ENCODE results near the gene FLNA. TPM values are rescaled to one million over a fixed set of nuclear protein-coding genes. Genes with fewer than 3 reads are reported as not detected.
A peak's percentile ranks its signal among the peaks of the same experiment; 100 is the strongest.
"Not testable (repeated sequence)": the region's sequence is repeated elsewhere in the genome, so short reads cannot be mapped to it uniquely, and the experiment has no call there.

The FLNA gene
- polyA plus RNA-seq, 1 donor from 2014 or later, result 84.9 TPM

GRCh38 chrX:154396973-154397887 is 22.8 kb upstream of the FLNA start:
- Histone ChIP-seq H3K9me2 (ENCODE audit: insufficient read depth, low read length) (no peaks in the 10 kb centered on the region), H3K27me3 (ENCODE audit: insufficient read depth, low read depth, low read length) (no peaks in the 10 kb centered on the region), H4K20me1 (ENCODE audit: insufficient read depth) (peaks cover 5% of the 10 kb centered on the region), H3K4me3 (ENCODE audit: low read length) (peak overlapping the region; percentile 81), H3K4me2 (ENCODE audit: low read length) (peak overlapping the region; percentile 30), H3K27ac (ENCODE audit: low read length) (peak overlapping the region; percentile 95), H3K9me3 (ENCODE audit: low read length) (no peaks in the 10 kb centered on the region), H3K9ac (ENCODE audit: low read length) (peak overlapping the region; percentile 97), H3F3A (ENCODE audit: insufficient read depth, low read length, poor library complexity, severe bottlenecking) (no peaks in the 10 kb centered on the region), H2AFZ (ENCODE audit: low read depth, low read length) (no peak overlapping the region), H3K79me2 (replicated peaks; ENCODE audit: insufficient read depth, low read length) (peaks cover 4% of the 10 kb centered on the region), H3K36me3 (ENCODE audit: insufficient read depth, low read length) (no peaks in the 10 kb centered on the region)
- TF ChIP-seq TAF1 (IDR thresholded peaks at IDR 0.05; ENCODE audit: low read depth) (no peak), RAD21 (conservative IDR thresholded peaks at IDR 0.05) (no peak), EZH2 (IDR thresholded peaks at IDR 0.05; ENCODE audit: borderline replicate concordance, insufficient read depth, low read length, poor library complexity, severe bottlenecking) (no peak), SMC3 (conservative IDR thresholded peaks at IDR 0.05; ENCODE audit: poor library complexity) (no peak), CTCF (IDR thresholded peaks at IDR 0.05; ENCODE audit: poor library complexity, severe bottlenecking) (no peak), POLR2AphosphoS5 (IDR thresholded peaks at IDR 0.05) (no peak), MXI1 (conservative IDR thresholded peaks at IDR 0.05; ENCODE audit: poor library complexity, severe bottlenecking) (no peak), REST (IDR thresholded peaks at IDR 0.05; ENCODE audit: borderline replicate concordance) (no peak), EP300 (conservative IDR thresholded peaks at IDR 0.05; ENCODE audit: poor library complexity, severe bottlenecking) (no peak)

GRCh38 chrX:154396363-154396762 is 21.9 kb upstream of the FLNA start:
- not testable (repeated sequence) for H3F3A ChIP-seq (ENCODE audit: insufficient read depth, low read length, poor library complexity, severe bottlenecking); H3K4me2 ChIP-seq (ENCODE audit: low read length); H3K9ac ChIP-seq (ENCODE audit: low read length); H3K27ac ChIP-seq (ENCODE audit: low read length); H3K9me3 ChIP-seq (ENCODE audit: low read length); H4K20me1 ChIP-seq (ENCODE audit: insufficient read depth); H3K36me3 ChIP-seq (ENCODE audit: insufficient read depth, low read length); H3K9me2 ChIP-seq (ENCODE audit: insufficient read depth, low read length); H3K4me3 ChIP-seq (ENCODE audit: low read length); H3K79me2 ChIP-seq (replicated peaks; ENCODE audit: insufficient read depth, low read length); H3K27me3 ChIP-seq (ENCODE audit: insufficient read depth, low read depth, low read length); H2AFZ ChIP-seq (ENCODE audit: low read depth, low read length)

- H3K36me3 ChIP-seq (ENCODE audit: insufficient read depth, low read length); H3K9me2 ChIP-seq (ENCODE audit: insufficient read depth, low read length); H3F3A ChIP-seq (ENCODE audit: insufficient read depth, low read length, poor library complexity, severe bottlenecking); H2AFZ ChIP-seq (ENCODE audit: low read depth, low read length); H3K4me2 ChIP-seq (ENCODE audit: low read length); H3K9me3 ChIP-seq (ENCODE audit: low read length); H3K79me2 ChIP-seq (replicated peaks; ENCODE audit: insufficient read depth, low read length); H3K27me3 ChIP-seq (ENCODE audit: insufficient read depth, low read depth, low read length); H4K20me1 ChIP-seq (ENCODE audit: insufficient read depth); H3K9ac ChIP-seq (ENCODE audit: low read length); H3K27ac ChIP-seq (ENCODE audit: low read length); H3K4me3 ChIP-seq (ENCODE audit: low read length): not testable (repeated sequence)
These were observed 15.6 kb upstream of the FLNA start for GRCh38 chrX:154389812-154390747.

GRCh38 chrX:154388649-154389048 is 14.2 kb upstream of the FLNA start:
- H3K9me3 ChIP-seq (ENCODE audit: low read length); H2AFZ ChIP-seq (ENCODE audit: low read depth, low read length); H3K27me3 ChIP-seq (ENCODE audit: insufficient read depth, low read depth, low read length); H3K9ac ChIP-seq (ENCODE audit: low read length); H3K9me2 ChIP-seq (ENCODE audit: insufficient read depth, low read length); H4K20me1 ChIP-seq (ENCODE audit: insufficient read depth); H3K27ac ChIP-seq (ENCODE audit: low read length); H3K4me2 ChIP-seq (ENCODE audit: low read length); H3F3A ChIP-seq (ENCODE audit: insufficient read depth, low read length, poor library complexity, severe bottlenecking); H3K79me2 ChIP-seq (replicated peaks; ENCODE audit: insufficient read depth, low read length); H3K36me3 ChIP-seq (ENCODE audit: insufficient read depth, low read length); H3K4me3 ChIP-seq (ENCODE audit: low read length): not testable (repeated sequence)

Measured in neural cell (in vitro differentiated cells).